Tibial artery (tissue), 4 donors: ENCODE data around the gene ERMAP.

Experiments
- DNase-seq, 2 donors: peaks; one replicate each; pipeline ENCODE4 v3.0.0-alpha.2; 2019
- H3K27ac ChIP-seq, 2 donors: fragments of 200-600 bp; sonication (generic) in 1 of 2; 1 replicate in 1 of 2; 2 replicates in 1 of 2; pipeline ENCODE4 v1.5.1; 2018 to 2019; ENCODE audit warnings: mild to moderate bottlenecking in 1 of 2
- H3K27me3 ChIP-seq, 2 donors: fragments of 200-600 bp; sonication (generic) in 1 of 2; one replicate each; pipeline versions ENCODE4 v1.5.1 to v1.6.0; 2016 to 2019
- H3K36me3 ChIP-seq, 3 donors: fragments of 200-600 bp; sonication (generic) in 2 of 3; one replicate each; pipeline ENCODE4 v1.5.1; 2016 to 2019; ENCODE audit warnings: mild to moderate bottlenecking in 2 of 3
- H3K4me1 ChIP-seq, 4 donors: fragments of 200-600 bp; sonication (generic) in 2 of 4; 1 replicate in 3 of 4; 2 replicates in 1 of 4; pipeline ENCODE4 v1.5.1; 2016 to 2019
- H3K4me3 ChIP-seq, 2 donors: fragments of 200-600 bp; sonication (generic) in 1 of 2; 1 replicate in 1 of 2; 2 replicates in 1 of 2; pipeline ENCODE4 v1.5.1; 2018 to 2019; ENCODE audit warnings: mild to moderate bottlenecking in 2 of 2
- H3K9me3 ChIP-seq, 3 donors: fragments of 200-600 bp; sonication (generic) in 1 of 3; one replicate each; pipeline ENCODE4 v1.5.1; 2016 to 2019
- CTCF ChIP-seq, 2 experiments: fragments of 200-600 bp in 1 of 2; fragments of 450-650 bp in 1 of 2; IDR thresholded peaks; one replicate each; pipeline ENCODE4 v1.5.1; 2017 to 2019; ENCODE audit warnings: antibody characterized with exemption in 2 of 2, mild to moderate bottlenecking in 1 of 2, moderate library complexity in 1 of 2
- intact Hi-C: fragments of 100-400 bp; cut with DNase I; formaldehyde crosslinking; loops from one replicate; pipeline ENCODE4 v1.15.0; 2023; ENCODE audit warnings: low total_unique reads

The ERMAP gene

DNA sequence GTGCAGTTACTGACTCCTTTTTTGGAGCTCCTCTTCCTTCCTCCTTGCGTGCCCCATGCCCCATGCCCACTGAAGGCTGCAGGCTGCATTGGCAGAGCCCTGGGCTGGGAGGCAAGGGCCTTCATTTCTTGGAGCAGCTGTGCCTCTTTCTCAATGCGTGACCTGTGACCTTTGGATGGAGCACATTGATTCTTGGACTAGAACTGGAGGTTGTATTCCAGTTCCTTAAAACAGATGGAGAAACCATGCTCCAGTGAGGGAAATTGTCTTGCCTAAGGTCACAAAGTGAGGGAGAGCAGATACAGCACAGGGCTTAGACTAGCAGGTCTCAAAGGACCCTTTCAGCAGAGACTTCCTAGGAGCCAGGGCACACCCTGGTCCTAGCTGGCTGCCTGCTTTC lies 23.1 kb upstream of the ERMAP start:
- Histone ChIP-seq H3K4me1 (no peaks in the 10 kb centered on the region), H3K4me3 (no peak overlapping the region), H3K27ac (no peak overlapping the region), H3K36me3 (no peaks in the 10 kb centered on the region), H3K9me3 (no peaks in the 10 kb centered on the region), H3K27me3 (no peaks in the 10 kb centered on the region)
- peak in 1 of 2 donors; percentile 61 for DNase-seq
- intact Hi-C loops, result no loop called here
- TF ChIP-seq CTCF (IDR thresholded peaks at IDR 0.05), result no peak

- Histone ChIP-seq H3K27me3 (no peaks in the 10 kb centered on the region), H3K9me3 (no peaks in the 10 kb centered on the region), H3K4me1 (no peaks in the 10 kb centered on the region), H3K27ac (no peak overlapping the region), H3K36me3 (no peaks in the 10 kb centered on the region), H3K4me3 (no peak overlapping the region)
- TF ChIP-seq CTCF (IDR thresholded peaks at IDR 0.05), result no peak
- no peak for DNase-seq
- intact Hi-C loops, result no loop called here
Measured at GRCh38 chr1:42797414-42797813, 19.5 kb upstream of the ERMAP start.

DNA sequence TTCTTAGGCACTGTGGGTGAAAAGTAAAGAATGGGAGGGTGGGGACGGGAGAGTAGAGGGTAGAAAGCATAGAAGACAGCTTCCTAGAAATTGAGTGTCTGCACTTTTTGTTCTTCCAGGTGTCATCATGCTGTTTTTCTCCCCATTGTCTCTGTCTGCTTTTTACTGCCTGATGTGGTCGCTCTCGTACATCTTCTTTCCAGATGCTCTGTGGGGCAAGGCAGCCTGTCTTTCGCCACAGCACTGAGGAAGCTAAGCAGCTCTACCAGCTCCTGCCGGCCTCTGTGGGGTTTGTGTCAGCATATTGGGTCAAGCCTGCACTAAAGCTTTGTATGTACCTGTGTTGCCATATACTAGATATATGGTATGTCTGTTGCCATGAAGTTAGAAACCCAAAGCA lies 18.9 kb upstream of the ERMAP start:
- H3K27me3 ChIP-seq, result no peaks in the 10 kb centered on the region
- no peaks in the 10 kb centered on the region for H3K9me3 ChIP-seq
- H3K36me3 ChIP-seq, result no peaks in the 10 kb centered on the region
- H3K27ac ChIP-seq, result no peak overlapping the region
- no peak for TF ChIP-seq CTCF (IDR thresholded peaks at IDR 0.05)
- no peak for DNase-seq
- intact Hi-C loops, result no loop called here
- no peak overlapping the region for H3K4me3 ChIP-seq
- H3K4me1 ChIP-seq, result no peaks in the 10 kb centered on the region

DNA sequence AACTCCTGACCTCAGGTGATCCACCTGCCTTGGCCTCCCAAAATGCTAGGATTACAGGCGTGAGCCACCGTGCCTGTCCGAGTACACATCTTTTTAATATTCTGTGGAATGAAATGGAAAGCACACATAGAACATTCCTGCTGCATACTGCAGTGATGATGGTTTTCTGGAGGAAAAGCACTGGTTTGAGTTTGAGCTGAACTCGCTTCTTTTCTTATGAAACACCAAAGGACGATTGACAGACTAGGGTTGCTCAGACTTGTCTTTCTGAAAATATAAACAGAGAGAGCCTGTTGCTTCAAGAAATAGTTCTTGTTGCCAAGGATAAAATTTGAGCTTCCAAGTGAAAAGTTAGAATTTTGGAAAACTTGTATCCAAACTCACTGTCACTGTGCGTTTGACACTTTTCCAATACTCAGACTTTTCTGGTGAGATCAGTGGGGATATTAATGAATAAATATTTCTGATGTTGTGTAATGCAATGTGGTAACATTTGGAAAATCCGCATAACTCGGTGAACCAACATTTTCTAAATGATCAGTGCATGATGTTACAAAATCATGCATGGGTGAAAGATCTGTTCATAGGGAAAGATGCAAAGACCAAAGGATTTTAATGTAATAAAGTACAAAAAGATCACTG lies 15.0 kb upstream of the ERMAP start:
- intact Hi-C loops, result no loop called here
- TF ChIP-seq CTCF (IDR thresholded peaks at IDR 0.05), result no peak
- no peaks in the 10 kb centered on the region for H3K27me3 ChIP-seq

DNA sequence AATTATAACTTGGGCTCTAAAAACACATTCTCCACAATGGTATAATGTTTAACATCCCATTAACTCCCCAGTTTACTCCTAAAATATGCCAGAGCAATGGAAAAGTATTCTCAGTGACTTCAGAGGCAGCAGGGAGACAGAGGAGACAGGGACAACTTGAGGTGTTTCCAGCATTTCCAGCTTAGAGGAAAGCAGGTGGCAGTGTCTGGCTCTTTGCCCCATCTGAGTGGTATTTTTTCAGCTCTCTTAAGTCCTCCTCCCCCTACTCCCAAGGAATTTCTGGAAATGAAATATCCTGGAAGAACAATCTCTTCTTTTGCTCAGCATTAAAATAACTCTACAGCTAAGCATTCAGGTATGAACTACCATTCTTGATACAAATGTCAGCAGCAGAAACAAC lies 10.8 kb upstream of the ERMAP start:
- H3K27ac ChIP-seq, result no peak overlapping the region
- no peak overlapping the region for H3K4me3 ChIP-seq
- TF ChIP-seq CTCF (IDR thresholded peaks at IDR 0.05), result no peak
- H3K27me3 ChIP-seq, result no peaks in the 10 kb centered on the region
- H3K9me3 ChIP-seq, result no peaks in the 10 kb centered on the region
- no peaks in the 10 kb centered on the region for H3K4me1 ChIP-seq
- H3K36me3 ChIP-seq, result peaks cover 13 to 34% (median 21%) of the 10 kb centered on the region in 3 donors
- DNase-seq, result no peak
- intact Hi-C loops, result no loop called here

More for the DNA sequence above, 15.0 kb upstream of the ERMAP start:
- Histone ChIP-seq H3K27ac (no peak overlapping the region), H3K4me3 (no peak overlapping the region), H3K9me3 (no peaks in the 10 kb centered on the region), H3K36me3 (peaks cover 5 to 21% (median 7%) of the 10 kb centered on the region in 3 donors), H3K4me1 (no peaks in the 10 kb centered on the region)
- no peak for DNase-seq

DNA sequence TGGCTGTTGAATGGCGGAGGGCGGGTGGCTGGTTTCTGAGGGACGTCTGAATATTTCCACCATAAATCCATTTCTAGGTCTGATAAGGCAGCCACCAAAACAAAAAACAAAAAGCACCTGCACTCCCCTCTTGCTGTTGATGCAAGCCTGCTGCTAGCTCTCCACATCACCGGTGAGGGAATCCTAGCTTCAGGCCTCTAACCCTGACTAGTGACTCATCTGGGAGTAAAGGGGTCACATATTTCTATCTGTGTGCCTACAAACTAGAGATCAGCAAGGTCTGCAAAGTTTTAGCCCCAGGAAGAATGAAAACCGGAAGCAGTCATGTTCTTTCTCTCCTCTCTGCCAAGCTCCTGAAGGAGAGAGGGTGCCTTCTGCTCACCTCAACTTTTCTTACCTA lies 10.3 kb upstream of the ERMAP start:
- Histone ChIP-seq H3K27ac (no peak overlapping the region), H3K9me3 (no peaks in the 10 kb centered on the region), H3K27me3 (no peaks in the 10 kb centered on the region), H3K4me1 (no peaks in the 10 kb centered on the region), H3K4me3 (no peak overlapping the region), H3K36me3 (peaks cover 13 to 38% (median 22%) of the 10 kb centered on the region in 3 donors)
- DNase-seq, result no peak
- intact Hi-C loops, result no loop called here
- no peak for TF ChIP-seq CTCF (IDR thresholded peaks at IDR 0.05)
